ENCODE measurements around the gene ELP6.
A peak's percentile ranks its signal among the peaks of the same experiment; 100 is the strongest.
"Not testable (repeated sequence)": the region's sequence is repeated elsewhere in the genome, so short reads cannot be mapped to it uniquely, and the experiment has no call there.

ELP6 gene

GRCh38 chr3:47523310-47524073 lies 10.0 kb upstream of the ELP6 start:
- no peaks in the 10 kb centered on the region for H3K36me3 ChIP-seq (replicated peaks)
- in situ Hi-C loops (cut with MboI; ENCODE audit: low sequenced_read_pairs): loop anchor here (5.0 kb wide), 1 partner anchor 259 kb away; the partner anchor contains the start of gene SMARCC1
- DNase-seq (ENCODE audit: low spot score in 2 of 2): no peak
- no peak overlapping the region for H3K4me3 ChIP-seq
- peaks cover 17% of the 10 kb centered on the region for H3K4me1 ChIP-seq
- H3K9me3 ChIP-seq: no peaks in the 10 kb centered on the region; the same call in 1 of the 2 replicates
- no peaks in the 10 kb centered on the region for H3K27me3 ChIP-seq (ENCODE audit: low read depth)

GRCh38 chr3:47522082-47522987 lies 8.8 kb upstream of the ELP6 start:
- no peaks in the 10 kb centered on the region for H3K27me3 ChIP-seq (ENCODE audit: low read depth)
- H3K36me3 ChIP-seq (replicated peaks): no peaks in the 10 kb centered on the region
- in situ Hi-C loops (cut with MboI; ENCODE audit: low sequenced_read_pairs): loop anchor here (5.0 kb wide), 1 partner anchor 260 kb away; the partner anchor contains the start of gene SMARCC1
- peak; percentile 92 for DNase-seq (ENCODE audit: low spot score in 2 of 2)
- H3K4me3 ChIP-seq: no peak overlapping the region
- no peaks in the 10 kb centered on the region; the same call in 1 of the 2 replicates for H3K9me3 ChIP-seq
- H3K4me1 ChIP-seq: peaks cover 17% of the 10 kb centered on the region

- peak; percentile 74 to 99 for DNase-seq (ENCODE audit: low spot score in 2 of 2)
- peaks cover 21% of the 10 kb centered on the region for H3K4me1 ChIP-seq
- H3K4me3 ChIP-seq: no peak overlapping the region
- H3K36me3 ChIP-seq (replicated peaks): no peaks in the 10 kb centered on the region
- in situ Hi-C loops (cut with MboI; ENCODE audit: low sequenced_read_pairs): loop anchor here (5.0 kb wide), 1 partner anchor 262 kb away; the partner anchor contains the start of gene SMARCC1
- H3K9me3 ChIP-seq: no peaks in the 10 kb centered on the region
- no peaks in the 10 kb centered on the region for H3K27me3 ChIP-seq (ENCODE audit: low read depth)
Measured at GRCh38 chr3:47520756-47521155, 7.2 kb upstream of the ELP6 start.

- in situ Hi-C loops (cut with MboI; ENCODE audit: low sequenced_read_pairs): no loop called here
- H3K4me3 ChIP-seq: no peak overlapping the region
- H3K36me3 ChIP-seq (replicated peaks): no peaks in the 10 kb centered on the region
- H3K4me1 ChIP-seq: peaks cover 25% of the 10 kb centered on the region
- H3K9me3 ChIP-seq: no peaks in the 10 kb centered on the region
- no peak for DNase-seq (ENCODE audit: low spot score in 2 of 2)
- no peaks in the 10 kb centered on the region for H3K27me3 ChIP-seq (ENCODE audit: low read depth)
Measured at GRCh38 chr3:47517937-47518336, 4.4 kb upstream of the ELP6 start.

GRCh38 chr3:47515864-47516319 lies 2.4 kb upstream of the ELP6 start:
- Histone ChIP-seq H3K4me3 (no peak overlapping the region), H3K9me3 (no peaks in the 10 kb centered on the region), H3K36me3 (replicated peaks) (peaks cover 5% of the 10 kb centered on the region; the same call in 1 of the 2 replicates), H3K4me1 (peaks cover 20% of the 10 kb centered on the region), H3K27me3 (ENCODE audit: low read depth) (no peaks in the 10 kb centered on the region)
- peak in 1 of 2 experiments; percentile 28 for DNase-seq (ENCODE audit: low spot score in 2 of 2)
- in situ Hi-C loops (cut with MboI; ENCODE audit: low sequenced_read_pairs): no loop called here

GRCh38 chr3:47515100-47515499 lies 1.6 kb upstream of the ELP6 start:
- DNase-seq (ENCODE audit: low spot score in 2 of 2): no peak
- no peaks in the 10 kb centered on the region for H3K27me3 ChIP-seq (ENCODE audit: low read depth)
- peaks cover 13% of the 10 kb centered on the region for H3K36me3 ChIP-seq (replicated peaks)
- peaks cover 14% of the 10 kb centered on the region for H3K4me1 ChIP-seq
- in situ Hi-C loops (cut with MboI; ENCODE audit: low sequenced_read_pairs): no loop called here
- no peaks in the 10 kb centered on the region for H3K9me3 ChIP-seq
- no peak overlapping the region for H3K4me3 ChIP-seq

GRCh38 chr3:47512416-47513124 lies 942 bp downstream of the ELP6 start:
- peaks cover 28% of the 10 kb centered on the region for H3K36me3 ChIP-seq (replicated peaks)

GRCh38 chr3:47505267-47505666 lies 8.2 kb downstream of the ELP6 start:
- in situ Hi-C loops (cut with MboI; ENCODE audit: low sequenced_read_pairs); H3K9me3 ChIP-seq; H3K4me1 ChIP-seq; DNase-seq (ENCODE audit: low spot score in 2 of 2); H3K4me3 ChIP-seq; H3K27me3 ChIP-seq (ENCODE audit: low read depth): not testable (repeated sequence)
- H3K36me3 ChIP-seq (replicated peaks): peaks cover 62% of the 10 kb centered on the region

More at GRCh38 chr3:47512416-47513124, 942 bp downstream of the ELP6 start:
- H3K9me3 ChIP-seq: no peaks in the 10 kb centered on the region
- H3K4me3 ChIP-seq: peak overlapping the region; percentile 64
- in situ Hi-C loops (cut with MboI; ENCODE audit: low sequenced_read_pairs): no loop called here
- peak; percentile 28 to 47 for DNase-seq (ENCODE audit: low spot score in 2 of 2)
- H3K4me1 ChIP-seq: peaks cover 14% of the 10 kb centered on the region
- no peaks in the 10 kb centered on the region for H3K27me3 ChIP-seq (ENCODE audit: low read depth)

GRCh38 chr3:47504113-47504512 lies 9.4 kb downstream of the ELP6 start:
- DNase-seq (ENCODE audit: low spot score in 2 of 2): no peak
- in situ Hi-C loops (cut with MboI; ENCODE audit: low sequenced_read_pairs): no loop called here
- Histone ChIP-seq H3K36me3 (replicated peaks) (peaks cover 58% of the 10 kb centered on the region), H3K4me3 (no peak overlapping the region), H3K9me3 (no peaks in the 10 kb centered on the region), H3K4me1 (no peaks in the 10 kb centered on the region), H3K27me3 (ENCODE audit: low read depth) (no peaks in the 10 kb centered on the region)

GRCh38 chr3:47503033-47503432 lies 10.5 kb downstream of the ELP6 start:
- H3K4me3 ChIP-seq: no peak overlapping the region
- no peak for DNase-seq (ENCODE audit: low spot score in 2 of 2)

GRCh38 chr3:47496892-47497291 lies 16.6 kb downstream of the ELP6 start:
- no peak overlapping the region for H3K4me3 ChIP-seq
- no peaks in the 10 kb centered on the region for H3K4me1 ChIP-seq
- DNase-seq (ENCODE audit: low spot score in 2 of 2): no peak
- no peaks in the 10 kb centered on the region for H3K9me3 ChIP-seq
- H3K27me3 ChIP-seq (ENCODE audit: low read depth): no peaks in the 10 kb centered on the region
- in situ Hi-C loops (cut with MboI; ENCODE audit: low sequenced_read_pairs): no loop called here
- peaks cover 71% of the 10 kb centered on the region for H3K36me3 ChIP-seq (replicated peaks)

More at GRCh38 chr3:47503033-47503432, 10.5 kb downstream of the ELP6 start:
- H3K9me3 ChIP-seq: no peaks in the 10 kb centered on the region
- H3K27me3 ChIP-seq (ENCODE audit: low read depth): no peaks in the 10 kb centered on the region
- H3K36me3 ChIP-seq (replicated peaks): peaks cover 64% of the 10 kb centered on the region
- no peaks in the 10 kb centered on the region for H3K4me1 ChIP-seq
- in situ Hi-C loops (cut with MboI; ENCODE audit: low sequenced_read_pairs): no loop called here

- Histone ChIP-seq H3K27me3 (ENCODE audit: low read depth) (no peaks in the 10 kb centered on the region), H3K4me3 (no peak overlapping the region), H3K4me1 (no peaks in the 10 kb centered on the region), H3K36me3 (replicated peaks) (peaks cover 66% of the 10 kb centered on the region), H3K9me3 (no peaks in the 10 kb centered on the region)
- in situ Hi-C loops (cut with MboI; ENCODE audit: low sequenced_read_pairs): no loop called here
- no peak for DNase-seq (ENCODE audit: low spot score in 2 of 2)
Measured at GRCh38 chr3:47495886-47496285, 17.6 kb downstream of the ELP6 start.

- H3K36me3 ChIP-seq (replicated peaks): peaks cover 59% of the 10 kb centered on the region
- DNase-seq (ENCODE audit: low spot score in 2 of 2): no peak
- in situ Hi-C loops (cut with MboI; ENCODE audit: low sequenced_read_pairs): no loop called here
Measured at GRCh38 chr3:47495111-47495510, 18.4 kb downstream of the ELP6 start.

More at GRCh38 chr3:47495111-47495510, 18.4 kb downstream of the ELP6 start:
- H3K27me3 ChIP-seq (ENCODE audit: low read depth): no peaks in the 10 kb centered on the region
- H3K4me3 ChIP-seq: no peak overlapping the region
- H3K4me1 ChIP-seq: no peaks in the 10 kb centered on the region
- no peaks in the 10 kb centered on the region for H3K9me3 ChIP-seq

Measured in HAP-1 (cell line).